Choroid plexus epithelial cell (primary cell): ENCODE data around the gene HSDL2.
"Not testable (repeated sequence)": the region's sequence is repeated elsewhere in the genome, so short reads cannot be mapped to it uniquely, and the experiment has no call there.

ENCODE experiments used
- DNase-seq: peaks from one replicate; pipeline ENCODE4 v3.0.0-alpha.2; 2010; ENCODE audit warnings: low read depth
- H3K4me3 ChIP-seq: 2 replicates; pipeline ENCODE4 v1.5.1; 2011; ENCODE audit warnings: low read depth, mild to moderate bottlenecking, control low read depth, low read length, moderate library complexity
- CTCF ChIP-seq: conservative IDR thresholded peaks from 2 replicates; pipeline ENCODE4 v1.5.1; 2011; ENCODE audit warnings: low read depth, mild to moderate bottlenecking, control low read depth, inconsistent platforms, low read length, moderate library complexity

The HSDL2 gene

GRCh38 chr9:112384219-112384618 lies 4.3 kb downstream of the HSDL2 start:
- no peak for TF ChIP-seq CTCF
- no peak for DNase-seq
- H3K4me3 ChIP-seq = no peak overlapping the region

- TF ChIP-seq CTCF = no peak
- H3K4me3 ChIP-seq = no peak overlapping the region
Observed at GRCh38 chr9:112384690-112385089, 4.8 kb downstream of the HSDL2 start.

GRCh38 chr9:112387115-112387514 lies 7.2 kb downstream of the HSDL2 start:
- no peak overlapping the region for H3K4me3 ChIP-seq
- TF ChIP-seq CTCF = no peak
- no peak for DNase-seq

More at GRCh38 chr9:112384690-112385089, 4.8 kb downstream of the HSDL2 start:
- DNase-seq = no peak

GRCh38 chr9:112389897-112390296 lies 10.0 kb downstream of the HSDL2 start:
- not testable (repeated sequence) for DNase-seq, H3K4me3 ChIP-seq

GRCh38 chr9:112391936-112392560 lies 12.1 kb downstream of the HSDL2 start:
- not testable (repeated sequence) for DNase-seq, H3K4me3 ChIP-seq

- H3K4me3 ChIP-seq = not testable (repeated sequence)
- DNase-seq = peak; percentile 47
Observed at GRCh38 chr9:112393146-112393545, 13.2 kb downstream of the HSDL2 start.

- TF ChIP-seq CTCF = no peak
- no peak for DNase-seq
- no peak overlapping the region for H3K4me3 ChIP-seq
Observed at GRCh38 chr9:112396416-112396815, 16.5 kb downstream of the HSDL2 start.

GRCh38 chr9:112396872-112397271 lies 17.0 kb downstream of the HSDL2 start:
- H3K4me3 ChIP-seq = no peak overlapping the region
- TF ChIP-seq CTCF = no peak
- no peak for DNase-seq
